H1 (cell line): ENCODE data around the gene SNRK. TPM values are rescaled to one million over a fixed set of nuclear protein-coding genes. Genes with fewer than 3 reads are reported as not detected.

Experiments used
- CTCF ChIA-PET: fragments of 300-600 bp; sonication (Branson Sonifier 250); formaldehyde crosslinking; loops from one replicate; lab custom pipeline; 2021; ENCODE audit not compliant: partially characterized antibody; lab: Charles Lee
- POLR2A ChIA-PET: fragments of 300-600 bp; sonication (Branson Sonifier 250); formaldehyde crosslinking; loops from one replicate; lab custom pipeline; 2021; ENCODE audit warnings: inconsistent platforms; ENCODE audit not compliant: partially characterized antibody; lab: Charles Lee
- DNase-seq, 2 experiments: peaks; one replicate each; pipeline versions ENCODE4 v3.0.0 to v3.0.0-alpha.2; 2010 to 2022; ENCODE audit warnings: low spot score in 2 of 2, low read depth in 1 of 2, mixed read lengths in 1 of 2
- FAIRE-seq: peaks from 2 replicates; lab custom pipeline; 2011; peaks lifted over from hg19 to GRCh38; lab: Jason Lieb, UNC
- H2AFZ ChIP-seq: 2 replicates; pipeline ENCODE4 v1.8.1; 2012; ENCODE audit warnings: low read length, inconsistent platforms
- H2AK5ac ChIP-seq: 2 replicates; pipeline ENCODE4 v1.6.1; 2013; ENCODE audit warnings: low read depth, low read length
- H2BK120ac ChIP-seq: replicated peaks from 2 replicates; pipeline ENCODE3; 2013; ENCODE audit warnings: low read depth, low read length, inconsistent platforms
- H2BK12ac ChIP-seq: 2 replicates; pipeline ENCODE4 v1.6.1; 2013; ENCODE audit warnings: low read depth, low read length
- H2BK15ac ChIP-seq: 2 replicates; pipeline ENCODE4 v1.6.1; 2013; ENCODE audit warnings: low read length
- H2BK20ac ChIP-seq: 2 replicates; pipeline ENCODE4 v1.6.1; 2013; ENCODE audit warnings: low read length
- H2BK5ac ChIP-seq: 2 replicates; pipeline ENCODE4 v1.6.1; 2013; ENCODE audit warnings: low read depth, low read length
- H3K14ac ChIP-seq: 2 replicates; pipeline ENCODE4 v1.6.1; 2013; ENCODE audit warnings: inconsistent platforms; ENCODE audit not compliant: insufficient read length
- H3K18ac ChIP-seq: 2 replicates; pipeline ENCODE4 v1.6.1; 2013; ENCODE audit warnings: low read length; ENCODE audit errors: extremely low read depth
- H3K23ac ChIP-seq: 2 replicates; pipeline ENCODE4 v1.6.1; 2013; ENCODE audit warnings: inconsistent platforms; ENCODE audit not compliant: insufficient read length
- H3K23me2 ChIP-seq: 2 replicates; pipeline ENCODE4 v1.6.1; 2013; ENCODE audit warnings: low read depth, low read length
- H3K27ac ChIP-seq: 2 replicates; pipeline ENCODE4 v1.6.1; 2011; ENCODE audit warnings: low read depth, low read length, inconsistent platforms
- H3K27me3 ChIP-seq, 4 experiments: replicated peaks in 1 of 4; 1 replicate in 1 of 4; 2 replicates in 3 of 4; pipeline versions ENCODE4 v1.6.1 to v1.8.1; 2011 to 2013; ENCODE audit warnings: low read length in 3 of 4, mild to moderate bottlenecking in 3 of 4, inconsistent platforms in 2 of 4, mixed read lengths in 2 of 4, moderate library complexity in 1 of 4; ENCODE audit not compliant: control insufficient read depth in 3 of 4, insufficient read depth in 3 of 4; ENCODE audit errors: extremely low read depth in 1 of 4
- H3K36me3 ChIP-seq, 4 experiments: 2 replicates each; pipeline versions ENCODE4 v1.6.1 to v1.8.1; 2011 to 2013; ENCODE audit warnings: mild to moderate bottlenecking in 4 of 4, low read length in 3 of 4, moderate library complexity in 2 of 4, control low read depth in 1 of 4, inconsistent platforms in 1 of 4; ENCODE audit not compliant: insufficient read depth in 4 of 4, control insufficient read depth in 2 of 4
- H3K4ac ChIP-seq: replicated peaks from 2 replicates; pipeline ENCODE3; 2013; ENCODE audit warnings: low read length, low read depth, mixed read lengths, inconsistent platforms; ENCODE audit not compliant: insufficient read length
- H3K4me1 ChIP-seq, 4 experiments: replicated peaks in 1 of 4; 1 replicate in 1 of 4; 2 replicates in 3 of 4; pipeline versions ENCODE4 v1.6.1 to v1.8.1; 2011 to 2013; ENCODE audit warnings: low read length in 3 of 4, inconsistent platforms in 2 of 4, mixed read lengths in 1 of 4; ENCODE audit not compliant: insufficient read depth in 4 of 4, control insufficient read depth in 3 of 4
- H3K4me2 ChIP-seq, 2 experiments: 2 replicates each; pipeline versions ENCODE4 v1.6.1 to v1.8.1; 2011 to 2013; ENCODE audit warnings: low read depth in 2 of 2, low read length in 2 of 2, control low read depth in 1 of 2, inconsistent platforms in 1 of 2, mild to moderate bottlenecking in 1 of 2; ENCODE audit not compliant: insufficient read depth in 1 of 2
- H3K4me3 ChIP-seq, 4 experiments: fragments of 200-600, 300-600 bp in 1 of 4; sonication (generic), shearing (Covaris generic), sonication (Bioruptor Twin) in 1 of 4; 2 replicates each; pipeline versions ENCODE4 v1.5.1 to v1.8.1; 2011 to 2016; ENCODE audit warnings: low read length in 4 of 4, low read depth in 3 of 4, control low read depth in 2 of 4, inconsistent platforms in 2 of 4, mild to moderate bottlenecking in 2 of 4, mixed read lengths in 1 of 4, moderate library complexity in 1 of 4; ENCODE audit not compliant: insufficient read depth in 2 of 4; ENCODE audit errors: extremely low read depth in 1 of 4
- H3K56ac ChIP-seq: replicated peaks from 2 replicates; pipeline ENCODE3; 2013; ENCODE audit warnings: low read depth, mild to moderate bottlenecking, mixed read lengths, low read length, inconsistent platforms; ENCODE audit not compliant: insufficient read length
- H3K79me1 ChIP-seq: 2 replicates; pipeline ENCODE4 v1.6.1; 2013; ENCODE audit warnings: low read depth, low read length, control low read depth
- H3K79me2 ChIP-seq, 2 experiments: 2 replicates each; pipeline versions ENCODE4 v1.6.1 to v1.8.1; 2012 to 2013; ENCODE audit warnings: low read length in 2 of 2, mild to moderate bottlenecking in 2 of 2, inconsistent platforms in 1 of 2; ENCODE audit not compliant: insufficient read depth in 2 of 2, control insufficient read depth in 1 of 2
- H3K9ac ChIP-seq, 4 experiments: replicated peaks in 1 of 4; 1 replicate in 1 of 4; 2 replicates in 3 of 4; pipeline versions ENCODE4 v1.6.1 to v1.8.1; 2011 to 2013; ENCODE audit warnings: low read depth in 3 of 4, low read length in 3 of 4, control low read depth in 2 of 4, mild to moderate bottlenecking in 2 of 4, moderate library complexity in 2 of 4, inconsistent platforms in 1 of 4; ENCODE audit errors: extremely low read depth in 1 of 4
- H3K9me3 ChIP-seq, 2 experiments: 2 replicates each; pipeline versions ENCODE4 v1.6.1 to v1.8.1; 2012 to 2013; ENCODE audit warnings: mild to moderate bottlenecking in 2 of 2, moderate library complexity in 2 of 2, control low read depth in 1 of 2, inconsistent platforms in 1 of 2, low read depth in 1 of 2, low read length in 1 of 2, mixed read lengths in 1 of 2; ENCODE audit not compliant: insufficient read depth in 2 of 2
- H4K20me1 ChIP-seq, 2 experiments: replicated peaks in 1 of 2; 2 replicates each; pipeline versions ENCODE3 to v1.8.1; 2011 to 2013; ENCODE audit warnings: inconsistent platforms in 2 of 2, low read length in 2 of 2, mild to moderate bottlenecking in 1 of 2; ENCODE audit not compliant: insufficient read depth in 2 of 2, control insufficient read depth in 1 of 2
- H4K5ac ChIP-seq: 2 replicates; pipeline ENCODE4 v1.6.1; 2013; ENCODE audit warnings: low read length, low read depth, mixed read lengths, inconsistent platforms; ENCODE audit not compliant: insufficient read length
- H4K8ac ChIP-seq: 2 replicates; pipeline ENCODE4 v1.8.0; 2013; ENCODE audit warnings: mild to moderate bottlenecking, moderate library complexity, low read length, inconsistent platforms; ENCODE audit not compliant: insufficient read depth; ENCODE audit errors: extremely low read depth
- H4K91ac ChIP-seq: replicated peaks from 2 replicates; pipeline ENCODE3; 2013; ENCODE audit warnings: low read length, mixed read lengths, inconsistent platforms; ENCODE audit not compliant: insufficient read length
- CEBPB ChIP-seq: IDR thresholded peaks from 2 replicates; pipeline ENCODE4 v1.6.1; 2012; ENCODE audit warnings: low read depth, low read length
- CTBP2 ChIP-seq: IDR thresholded peaks from 2 replicates; pipeline ENCODE4 v1.7.0; 2011; ENCODE audit warnings: borderline replicate concordance, mild to moderate bottlenecking, moderate library complexity, mixed read lengths, low read length; ENCODE audit not compliant: insufficient read depth, insufficient read length
- FOSL1 ChIP-seq: IDR thresholded peaks from 2 replicates; pipeline ENCODE4 v1.6.1; 2011; ENCODE audit warnings: mild to moderate bottlenecking, low read depth, low read length, moderate library complexity; ENCODE audit not compliant: insufficient read depth
- GTF2F1 ChIP-seq: IDR thresholded peaks from 2 replicates; pipeline ENCODE4 v1.6.1; 2012; ENCODE audit warnings: low read depth, low read length, improper control_type of control experiment, borderline replicate concordance
- JUND ChIP-seq: IDR thresholded peaks from 2 replicates; pipeline ENCODE4 v1.6.1; 2011; ENCODE audit warnings: mild to moderate bottlenecking, improper control_type of control experiment, low read length
- WGBS, 2 experiments: shearing (Covaris generic) in 1 of 2; methylation state at CpG; one replicate each; pipeline versions ENCODE4 v1.1.6 to v1.1.7; 2013 to 2015; ENCODE audit warnings: low lambda C conversion rate in 2 of 2, mixed read lengths in 2 of 2, inconsistent platforms in 1 of 2, low coverage in 1 of 2, missing lambda C conversion rate in 1 of 2; ENCODE audit not compliant: insufficient replicate concordance in 2 of 2, insufficient coverage in 1 of 2, insufficient read length in 1 of 2; ENCODE audit errors: extremely low coverage in 1 of 2, missing lambda C conversion rate in 1 of 2; 5-methylcytosine and 5-hydroxymethylcytosine counted together
- polyA plus RNA-seq, 7 experiments: library from polyadenylated mRNA; depleted of rRNA in 3 of 7; stranded (reverse) in 5 of 7; unstranded in 2 of 7; fragments of >200 nt in 5 of 7; fragments of 200-250 nt in 2 of 7; gene quantifications; 1 replicate in 5 of 7; 2 replicates in 1 of 7; 4 replicates in 1 of 7; pipeline versions ENCODE4 v1.2.1 to v1.2.3, GENCODE V29; 2011 to 2013; ENCODE audit warnings: missing spikeins in 2 of 7, mixed read lengths in 2 of 7
- total RNA-seq: library from RNA; stranded (reverse); fragmentation: NEBNext Ultra II Directional; extraction: Animal tissue kit (Norgen Biotek cat#: 25700); gene quantifications from 2 replicates; pipeline ENCODE4 v1.2.1, GENCODE V29; 2021

SNRK gene
- total and polyA plus RNA-seq, 2 of the 8 experiments (the other 6 are each of a cell fraction or from before 2014, with no cell fraction given) = 4.4 to 11.7 TPM

GRCh38 chr3:43254125-43254524 lies 32.2 kb upstream of the SNRK start:
- CTCF ChIA-PET = interaction anchor here (1.2 kb wide), 1 partner anchor 37 kb away, joined by 3 read pairs; no protein-coding TSS in a partner anchor
- no peak overlapping the region for H2BK20ac ChIP-seq
- no peak for FAIRE-seq

More at GRCh38 chr3:43254125-43254524, 32.2 kb upstream of the SNRK start:
- Histone ChIP-seq H4K5ac (no peak overlapping the region), H3K23me2 (no peaks in the 10 kb centered on the region), H2AFZ (no peak overlapping the region), H3K56ac (no peak overlapping the region), H3K4me1 (peaks cover 0 to 6% (median 1%) of the 10 kb centered on the region in 4 experiments; a peak in 2 of 7 replicates), H3K4me3 (no peak overlapping the region), H3K27ac (no peak overlapping the region), H2BK12ac (no peak overlapping the region), H3K9me3 (no peaks in the 10 kb centered on the region), H3K27me3 (no peaks in the 10 kb centered on the region; a peak in 1 of 7 replicates), H2AK5ac (no peak overlapping the region), H2BK120ac (no peak overlapping the region), H3K79me2 (no peaks in the 10 kb centered on the region), H3K4me2 (no peak overlapping the region), H3K9ac (no peak overlapping the region), H4K91ac (no peak overlapping the region), H3K36me3 (no peaks in the 10 kb centered on the region), H3K79me1 (no peaks in the 10 kb centered on the region), H2BK5ac (no peak overlapping the region), H3K4ac (no peak overlapping the region), H3K14ac (no peak overlapping the region), H3K18ac (no peak overlapping the region), H3K23ac (no peak overlapping the region), H2BK15ac (no peak overlapping the region), H4K20me1 (no peaks in the 10 kb centered on the region), H4K8ac (no peak overlapping the region)
- POLR2A ChIA-PET = no interaction called here
- no peak for DNase-seq
- 86% methylated on average over 1 of the region's 1 CpG; no CpG with 5 or more reads in 1 of the 2 experiments for WGBS, 2 experiments
- TF ChIP-seq FOSL1 (no peak), CEBPB (no peak), JUND (no peak), CTBP2 (no peak), GTF2F1 (no peak)
